GM18517 (cell line): ENCODE measurements around the gene CFLAR.

Source experiments
- ATAC-seq: cut with Tn5 transposase; IDR thresholded peaks from one replicate; pipeline ENCODE4 v1.9.1; 2021; ENCODE audit warnings: mild to moderate bottlenecking, moderate library complexity; ENCODE audit not compliant: unreplicated experiment

Gene CFLAR

DNA sequence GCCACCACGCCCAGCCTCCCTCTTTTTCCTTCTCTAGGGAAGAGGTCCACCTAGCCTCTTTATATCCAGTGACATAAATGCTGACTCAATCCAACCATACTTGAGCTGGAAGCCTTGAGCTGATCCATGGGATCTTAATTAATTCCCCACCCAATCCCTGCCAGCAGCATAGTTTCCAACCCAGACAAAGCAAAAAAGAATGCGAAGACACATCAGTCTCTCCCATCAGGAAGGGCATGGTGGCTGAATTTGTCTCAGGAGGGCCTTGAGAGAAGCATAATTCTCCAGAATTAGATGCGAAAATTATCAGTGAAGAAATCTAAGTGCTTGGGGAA, 89.5 kb downstream of the CFLAR start:
- ATAC-seq, result no peak

- peak; percentile 85 for ATAC-seq
Measured at GRCh38 chr2:201208563-201209252, 92.7 kb downstream of the CFLAR start.

- ATAC-seq, result no peak
Measured at GRCh38 chr2:201215963-201216362, 100.0 kb downstream of the CFLAR start.

DNA sequence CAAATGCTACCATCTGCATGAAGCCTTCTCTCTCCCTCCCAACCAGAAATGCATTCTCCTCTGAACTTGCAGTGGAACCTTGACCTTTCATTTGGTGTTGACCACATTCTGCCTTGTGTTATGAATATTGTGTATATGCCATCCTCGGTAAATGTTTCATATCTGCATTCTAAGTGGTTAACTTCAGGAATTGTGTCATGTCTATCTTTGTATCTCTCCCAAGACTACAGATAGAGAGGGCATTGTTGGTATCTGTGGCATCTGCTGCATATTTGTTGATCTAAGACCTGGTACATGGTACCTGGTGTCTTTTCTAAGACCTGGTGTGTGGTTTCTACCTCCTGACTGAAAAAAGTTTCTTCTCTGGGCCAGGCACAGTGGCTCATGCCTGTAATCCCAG, 101.0 kb downstream of the CFLAR start:
- no peak for ATAC-seq

- no peak for ATAC-seq
Measured at GRCh38 chr2:201218780-201219179, 102.8 kb downstream of the CFLAR start.

DNA sequence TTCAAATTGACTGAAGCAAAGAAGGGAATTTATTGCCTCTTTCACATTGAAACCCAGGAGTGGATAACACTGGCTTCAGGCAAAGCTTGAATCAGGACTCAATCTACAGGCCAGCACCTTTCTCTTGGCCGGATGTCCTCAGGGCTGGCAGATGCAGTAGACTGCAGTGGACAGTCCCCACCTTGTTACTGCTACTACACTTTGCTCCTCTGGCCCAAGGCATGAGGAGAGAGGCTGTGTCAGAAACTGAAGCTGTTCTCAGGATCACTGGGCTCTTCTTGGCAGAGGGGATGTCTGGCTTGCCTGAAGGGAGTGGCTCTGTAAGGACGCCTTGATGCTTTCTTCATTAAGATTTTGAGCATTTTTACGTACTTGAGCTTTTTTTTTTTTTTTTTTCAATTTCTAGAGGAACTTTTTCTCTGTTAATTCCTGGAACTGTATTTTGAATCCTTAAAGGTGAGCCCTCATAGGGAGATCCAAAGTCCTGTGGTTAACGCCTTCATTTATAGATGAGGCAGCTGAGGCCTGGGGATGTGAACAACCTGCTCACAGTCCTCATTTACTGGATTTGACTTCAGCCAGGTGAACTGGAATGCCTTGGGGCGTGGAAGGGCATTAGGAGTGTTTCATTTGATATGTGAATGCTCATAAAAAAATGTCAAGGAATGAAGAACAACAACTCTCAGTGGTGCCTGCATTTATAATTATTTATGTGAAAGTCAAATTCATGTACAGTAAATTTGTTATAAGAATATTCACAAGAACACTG, 103.5 kb downstream of the CFLAR start:
- ATAC-seq, result no peak

GRCh38 chr2:201220102-201220570, 104.2 kb downstream of the CFLAR start:
- no peak for ATAC-seq

DNA sequence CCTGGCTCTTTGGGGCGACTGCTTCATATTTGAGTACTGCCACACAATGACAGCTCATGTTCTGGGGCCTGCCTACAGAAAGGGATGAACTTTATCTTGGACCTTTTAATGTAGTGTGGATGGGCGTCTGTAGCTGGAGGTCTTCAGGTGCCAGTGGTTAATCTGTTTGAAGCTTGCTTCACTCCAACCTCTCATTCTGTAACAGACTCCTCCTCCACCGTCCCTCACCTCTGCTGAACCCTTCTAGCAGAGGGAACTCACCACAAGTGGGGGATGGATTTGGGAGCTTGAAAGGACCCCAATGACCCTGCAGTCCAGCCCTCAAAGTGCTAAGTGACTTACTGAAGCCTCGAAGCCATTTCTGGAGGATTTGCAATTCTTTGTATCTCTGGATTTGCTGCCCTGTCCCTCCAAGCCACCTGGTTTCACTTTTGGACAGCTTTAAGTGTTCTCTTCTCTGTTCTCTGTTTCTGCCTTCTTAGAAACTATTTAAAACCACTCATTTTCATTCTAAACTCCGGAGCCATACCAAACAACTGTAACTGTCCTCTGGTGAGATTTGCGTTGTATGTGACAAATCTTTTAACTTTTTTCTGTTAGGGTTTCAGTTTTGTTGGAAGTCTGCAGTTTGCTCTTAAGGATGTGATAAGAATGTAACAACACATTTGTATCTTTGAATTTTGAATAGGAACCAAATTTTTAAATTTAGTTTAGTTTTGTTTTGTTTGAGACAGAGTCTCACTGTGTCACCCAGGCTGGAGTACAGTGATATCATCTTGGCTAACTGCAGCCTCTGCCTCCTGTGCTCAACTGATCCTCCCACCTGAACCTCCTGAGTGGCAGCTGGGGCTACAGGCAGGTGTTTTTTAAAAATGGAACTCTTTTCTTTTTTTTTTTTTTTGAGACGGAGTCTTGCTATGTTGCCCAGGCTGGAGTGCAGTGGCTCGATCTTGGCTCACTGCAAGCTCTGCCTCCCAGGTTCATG, 107.4 kb downstream of the CFLAR start:
- ATAC-seq, result peak; percentile 92
